ENCODE results near the gene FOXF1.

The FOXF1 gene

DNA sequence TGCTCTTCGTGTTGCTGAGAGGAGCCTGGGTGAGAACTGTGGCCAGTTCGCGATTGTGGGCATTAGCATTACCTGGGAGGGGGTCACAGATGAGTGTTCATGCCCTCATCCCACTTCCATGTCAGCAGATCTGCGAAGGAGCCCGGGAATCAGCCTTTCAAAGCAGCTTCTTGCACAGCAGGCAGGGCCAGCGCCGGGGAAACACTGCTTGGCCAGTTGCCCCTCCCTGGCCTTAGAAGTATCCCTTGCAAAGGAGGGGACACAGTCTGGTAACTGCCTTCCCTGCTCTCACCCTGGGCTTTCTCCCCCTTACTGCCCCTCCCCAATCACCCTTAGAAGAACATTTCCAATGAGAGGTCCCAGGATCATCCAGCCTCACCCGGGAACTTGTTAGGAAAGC lies 42.8 kb upstream of the FOXF1 start:
- Histone ChIP-seq H3K27ac (ENCODE audit: low read depth, low read length) (no peak overlapping the region), H3K4me3 (ENCODE audit: low read length) (no peak overlapping the region), H3K4me2 (ENCODE audit: low read length) (no peak overlapping the region), H3K36me3 (ENCODE audit: control insufficient read depth, low read length) (no peaks in the 10 kb centered on the region), H3K9me3 (ENCODE audit: control insufficient read depth, insufficient read depth, low read length) (peaks cover 13% of the 10 kb centered on the region; the same call in 1 of the 2 replicates), H3F3A (ENCODE audit: control insufficient read depth, insufficient read depth) (no peaks in the 10 kb centered on the region), H4K20me1 (ENCODE audit: control insufficient read depth, insufficient read depth, low read depth, low read length) (no peaks in the 10 kb centered on the region), H3K9me2 (replicated peaks; ENCODE audit: control insufficient read depth, low read length) (no peaks in the 10 kb centered on the region), H3K79me2 (ENCODE audit: control insufficient read depth, low read length) (no peaks in the 10 kb centered on the region), H3K4me1 (ENCODE audit: control insufficient read depth, low read length) (no peaks in the 10 kb centered on the region), H3K27me3 (ENCODE audit: control insufficient read depth, low read length) (no peaks in the 10 kb centered on the region)
- no peak for TF ChIP-seq EZH2phosphoT487 (IDR thresholded peaks at IDR 0.05; ENCODE audit: borderline replicate concordance, low read length)
- TF ChIP-seq, protein P1, sequence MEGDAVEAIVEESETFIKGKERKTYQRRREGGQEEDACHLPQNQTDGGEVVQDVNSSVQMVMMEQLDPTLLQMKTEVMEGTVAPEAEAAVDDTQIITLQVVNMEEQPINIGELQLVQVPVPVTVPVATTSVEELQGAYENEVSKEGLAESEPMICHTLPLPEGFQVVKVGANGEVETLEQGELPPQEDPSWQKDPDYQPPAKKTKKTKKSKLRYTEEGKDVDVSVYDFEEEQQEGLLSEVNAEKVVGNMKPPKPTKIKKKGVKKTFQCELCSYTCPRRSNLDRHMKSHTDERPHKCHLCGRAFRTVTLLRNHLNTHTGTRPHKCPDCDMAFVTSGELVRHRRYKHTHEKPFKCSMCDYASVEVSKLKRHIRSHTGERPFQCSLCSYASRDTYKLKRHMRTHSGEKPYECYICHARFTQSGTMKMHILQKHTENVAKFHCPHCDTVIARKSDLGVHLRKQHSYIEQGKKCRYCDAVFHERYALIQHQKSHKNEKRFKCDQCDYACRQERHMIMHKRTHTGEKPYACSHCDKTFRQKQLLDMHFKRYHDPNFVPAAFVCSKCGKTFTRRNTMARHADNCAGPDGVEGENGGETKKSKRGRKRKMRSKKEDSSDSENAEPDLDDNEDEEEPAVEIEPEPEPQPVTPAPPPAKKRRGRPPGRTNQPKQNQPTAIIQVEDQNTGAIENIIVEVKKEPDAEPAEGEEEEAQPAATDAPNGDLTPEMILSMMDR (IDR thresholded peaks at IDR 0.05; ENCODE audit: low read depth, low read length, poor library complexity, severe bottlenecking) = no peak

- Histone ChIP-seq H3K9me3 (ENCODE audit: control insufficient read depth, insufficient read depth, low read length) (no peaks in the 10 kb centered on the region; the same call in 1 of the 2 replicates), H3K4me2 (ENCODE audit: low read length) (no peak overlapping the region), H4K20me1 (ENCODE audit: control insufficient read depth, insufficient read depth, low read depth, low read length) (no peaks in the 10 kb centered on the region), H3K4me1 (ENCODE audit: control insufficient read depth, low read length) (no peaks in the 10 kb centered on the region), H3F3A (ENCODE audit: control insufficient read depth, insufficient read depth) (no peaks in the 10 kb centered on the region), H3K4me3 (ENCODE audit: low read length) (no peak overlapping the region), H3K79me2 (ENCODE audit: control insufficient read depth, low read length) (no peaks in the 10 kb centered on the region), H3K27ac (ENCODE audit: low read depth, low read length) (no peak overlapping the region), H3K36me3 (ENCODE audit: control insufficient read depth, low read length) (no peaks in the 10 kb centered on the region), H3K9me2 (replicated peaks; ENCODE audit: control insufficient read depth, low read length) (no peaks in the 10 kb centered on the region), H3K27me3 (ENCODE audit: control insufficient read depth, low read length) (no peaks in the 10 kb centered on the region)
- TF ChIP-seq, protein P1 (IDR thresholded peaks at IDR 0.05; ENCODE audit: low read depth, low read length, poor library complexity, severe bottlenecking) = no peak
- no peak for TF ChIP-seq EZH2phosphoT487 (IDR thresholded peaks at IDR 0.05; ENCODE audit: borderline replicate concordance, low read length)
Observed at GRCh38 chr16:86470964-86471363, 39.4 kb upstream of the FOXF1 start.

- no peak overlapping the region for H3K27ac ChIP-seq (ENCODE audit: low read depth, low read length)
- no peak for TF ChIP-seq EZH2phosphoT487 (IDR thresholded peaks at IDR 0.05; ENCODE audit: borderline replicate concordance, low read length)
- TF ChIP-seq, protein P1 (IDR thresholded peaks at IDR 0.05; ENCODE audit: low read depth, low read length, poor library complexity, severe bottlenecking) = no peak
- H3K36me3 ChIP-seq (ENCODE audit: control insufficient read depth, low read length) = no peaks in the 10 kb centered on the region
- H3K9me2 ChIP-seq (replicated peaks; ENCODE audit: control insufficient read depth, low read length) = no peaks in the 10 kb centered on the region
- H3K4me3 ChIP-seq (ENCODE audit: low read length) = no peak overlapping the region
- no peaks in the 10 kb centered on the region for H3K27me3 ChIP-seq (ENCODE audit: control insufficient read depth, low read length)
- H3K4me1 ChIP-seq (ENCODE audit: control insufficient read depth, low read length) = no peaks in the 10 kb centered on the region
- H3F3A ChIP-seq (ENCODE audit: control insufficient read depth, insufficient read depth) = no peaks in the 10 kb centered on the region
- H3K4me2 ChIP-seq (ENCODE audit: low read length) = no peak overlapping the region
- no peaks in the 10 kb centered on the region; the same call in 1 of the 2 replicates for H3K9me3 ChIP-seq (ENCODE audit: control insufficient read depth, insufficient read depth, low read length)
- H4K20me1 ChIP-seq (ENCODE audit: control insufficient read depth, insufficient read depth, low read depth, low read length) = no peaks in the 10 kb centered on the region
- H3K79me2 ChIP-seq (ENCODE audit: control insufficient read depth, low read length) = no peaks in the 10 kb centered on the region
Observed at GRCh38 chr16:86471896-86472295, 38.4 kb upstream of the FOXF1 start.
